GM19395 (cell line): ENCODE measurements around the gene DHX32.

Source experiments
- ATAC-seq: cut with Tn5 transposase; IDR thresholded peaks from one replicate; pipeline ENCODE4 v1.9.1; 2021; ENCODE audit warnings: mild to moderate bottlenecking, moderate library complexity; ENCODE audit not compliant: unreplicated experiment

The DHX32 gene

GRCh38 chr10:125850766-125851731 is 30.0 kb downstream of the DHX32 start:
- no peak for ATAC-seq

- ATAC-seq, result no peak
These were observed 31.6 kb downstream of the DHX32 start for GRCh38 chr10:125849448-125849847.

- no peak for ATAC-seq
These were observed 32.2 kb downstream of the DHX32 start for GRCh38 chr10:125848857-125849256.

GRCh38 chr10:125848371-125848770 is 32.7 kb downstream of the DHX32 start:
- no peak for ATAC-seq

- ATAC-seq, result peak; percentile 49
These were observed 34.2 kb downstream of the DHX32 start for GRCh38 chr10:125846894-125847293.

- no peak for ATAC-seq
These were observed 35.5 kb downstream of the DHX32 start for GRCh38 chr10:125845617-125846016.

- ATAC-seq, result no peak
These were observed 36.3 kb downstream of the DHX32 start for GRCh38 chr10:125844751-125845221.

- ATAC-seq, result no peak
These were observed 37.3 kb downstream of the DHX32 start for GRCh38 chr10:125843603-125844329.

GRCh38 chr10:125840955-125841354 is 40.1 kb downstream of the DHX32 start:
- no peak for ATAC-seq

GRCh38 chr10:125840406-125840805 is 40.7 kb downstream of the DHX32 start:
- ATAC-seq, result no peak

- ATAC-seq, result no peak
These were observed 42.1 kb downstream of the DHX32 start for GRCh38 chr10:125838802-125839575.

GRCh38 chr10:125836746-125837145 is 44.3 kb downstream of the DHX32 start:
- ATAC-seq, result no peak

- ATAC-seq, result no peak
These were observed 52.8 kb downstream of the DHX32 start for GRCh38 chr10:125828311-125828710.

GRCh38 chr10:125827133-125827532 is 54.0 kb downstream of the DHX32 start:
- no peak for ATAC-seq

GRCh38 chr10:125824736-125825135 is 56.4 kb downstream of the DHX32 start:
- ATAC-seq, result no peak

- ATAC-seq, result no peak
These were observed 57.3 kb downstream of the DHX32 start for GRCh38 chr10:125823663-125824251.

GRCh38 chr10:125822878-125823662 is 58.0 kb downstream of the DHX32 start, which contains the start of the genes BCCIP and UROS:
Gene BCCIP, plus strand, starts transcription at chr10:125823546. Its CDS starts 12 bp downstream, at chr10:125823558.
Gene UROS, minus strand, starts transcription at chr10:125823258. Its CDS starts 6,759 bp downstream, at chr10:125816499.
- ATAC-seq, result peak; percentile 83

GRCh38 chr10:125820701-125821100 is 60.4 kb downstream of the DHX32 start:
- peak; percentile 59 for ATAC-seq

GRCh38 chr10:125817337-125817946 is 63.6 kb downstream of the DHX32 start:
- ATAC-seq, result no peak
